GM08714 (cell line): Measurements from ENCODE around the gene FHOD3.
"Not testable (repeated sequence)": the region's sequence is repeated elsewhere in the genome, so short reads cannot be mapped to it uniquely, and the experiment has no call there.

Experiments used
- H3K4me3 ChIP-seq: fragments of 200-500 bp; sonication (Bioruptor generic); 2 replicates; pipeline ENCODE4 v1.5.1; 2014; ENCODE audit warnings: mild to moderate bottlenecking, low read length, inconsistent platforms
- ZNF274 ChIP-seq: IDR thresholded peaks from 2 replicates; pipeline ENCODE4 v1.6.1; 2012; ENCODE audit warnings: mild to moderate bottlenecking, low read depth, low read length

FHOD3 gene

DNA sequence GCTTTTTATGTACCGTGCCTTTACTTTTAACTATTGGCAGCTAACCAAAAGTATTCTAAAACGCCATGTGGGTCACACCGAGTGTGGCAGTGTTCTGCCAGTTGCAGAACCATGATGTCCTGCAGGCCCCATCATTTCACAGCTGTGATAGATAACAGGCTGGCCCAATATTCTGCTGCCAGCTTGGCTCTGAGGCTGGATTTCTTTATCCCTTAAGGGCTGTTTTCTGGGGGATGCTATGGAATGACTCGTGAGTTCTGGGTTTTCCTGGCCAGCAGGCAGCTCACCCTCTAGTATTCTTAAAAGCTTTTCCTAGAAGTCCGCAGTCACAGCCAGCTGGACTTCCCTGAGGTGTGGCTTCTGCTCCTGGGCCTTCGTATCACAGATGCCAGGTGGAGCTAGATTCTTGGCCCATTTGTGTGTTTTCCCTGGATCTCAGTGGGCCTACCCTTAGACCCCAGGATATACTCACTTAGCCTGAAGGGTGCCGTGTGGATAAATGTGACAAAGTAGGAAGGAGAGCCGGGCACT is 41.0 kb downstream of the FHOD3 start:
- no peak for TF ChIP-seq ZNF274
- no peak overlapping the region for H3K4me3 ChIP-seq

DNA sequence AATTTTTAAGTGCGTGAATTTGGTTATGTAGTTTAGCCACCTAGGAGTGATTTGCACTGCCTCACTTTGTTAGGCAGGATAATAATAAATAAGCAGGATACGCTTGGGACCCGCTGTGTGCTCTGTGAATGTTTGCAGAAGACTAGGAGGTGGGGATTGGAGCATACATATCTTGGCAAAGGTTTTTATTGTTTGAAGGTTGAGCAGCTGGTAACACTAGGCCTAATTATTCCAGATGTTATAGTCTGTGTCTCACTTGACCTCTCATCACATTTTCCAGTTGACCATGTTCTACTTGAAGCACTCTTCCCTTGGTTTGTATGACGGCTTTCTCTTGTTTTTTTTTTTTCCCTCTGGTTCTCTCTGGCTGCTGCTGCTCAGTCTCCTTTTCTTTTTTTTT is 42.7 kb downstream of the FHOD3 start:
- H3K4me3 ChIP-seq: no peak overlapping the region
- no peak for TF ChIP-seq ZNF274

DNA sequence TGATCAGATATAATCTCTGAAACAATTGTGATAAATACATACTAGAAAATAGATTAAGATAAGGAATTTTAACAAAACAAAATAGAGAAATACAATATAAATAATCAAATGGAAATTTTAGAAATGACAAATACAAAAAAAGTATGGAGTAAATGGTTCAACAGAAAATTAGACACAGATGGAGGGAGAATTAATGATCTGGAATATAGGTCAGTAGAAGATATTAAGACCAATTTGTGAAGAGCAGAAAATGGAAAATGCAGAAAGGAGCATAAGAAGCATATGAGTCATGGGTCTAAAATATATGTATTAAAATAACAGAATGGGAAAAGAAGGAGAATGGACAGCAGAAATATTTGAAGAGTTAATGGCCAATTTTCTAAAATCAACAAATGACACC is 44.4 kb downstream of the FHOD3 start:
- H3K4me3 ChIP-seq: no peak overlapping the region
- no peak for TF ChIP-seq ZNF274

DNA sequence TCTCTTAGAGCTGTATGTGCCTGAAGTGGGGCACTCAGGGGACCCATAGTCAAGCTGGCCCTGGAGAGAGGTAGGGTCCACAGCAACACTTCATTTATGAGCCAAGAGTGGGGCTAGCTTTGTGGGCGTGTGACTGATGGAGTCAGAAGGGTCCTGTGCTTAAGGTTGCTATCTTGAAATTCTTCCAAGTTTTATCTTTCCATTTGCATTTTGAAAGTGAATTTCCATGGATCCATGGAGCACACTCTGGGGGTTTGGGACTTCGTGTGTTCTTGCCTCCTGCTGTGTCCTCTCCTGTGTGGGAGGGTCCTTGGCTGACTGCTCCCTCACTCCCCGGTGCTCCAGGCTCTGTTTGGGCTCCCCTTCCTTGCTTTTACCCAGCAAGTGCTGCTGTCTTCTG is 50.8 kb downstream of the FHOD3 start:
- TF ChIP-seq ZNF274: no peak

DNA sequence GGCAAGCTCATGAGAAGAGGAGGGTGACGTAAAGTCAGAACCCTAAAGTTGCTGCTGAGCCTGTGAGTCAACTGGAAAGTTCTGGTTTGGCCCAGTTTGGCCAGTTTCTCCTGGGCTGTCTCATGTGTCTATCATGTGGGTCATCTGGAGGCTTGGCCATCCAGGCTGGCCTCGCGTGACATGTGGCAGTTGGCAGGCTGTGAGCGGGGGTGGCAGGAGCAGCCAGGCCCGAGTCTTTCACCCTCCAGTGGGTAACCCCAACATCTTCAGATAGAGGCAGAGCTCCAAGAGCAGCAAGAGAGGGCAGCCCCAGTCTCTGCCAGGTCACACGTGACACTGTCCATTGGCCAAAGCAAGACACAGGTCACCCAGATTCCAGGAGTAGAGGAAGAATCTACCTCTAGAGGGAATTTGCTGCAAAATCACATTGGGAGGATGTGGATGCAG is 51.5 kb downstream of the FHOD3 start:
- H3K4me3 ChIP-seq: no peak overlapping the region
- TF ChIP-seq ZNF274: no peak

More for the DNA sequence above, 50.8 kb downstream of the FHOD3 start:
- H3K4me3 ChIP-seq: no peak overlapping the region

DNA sequence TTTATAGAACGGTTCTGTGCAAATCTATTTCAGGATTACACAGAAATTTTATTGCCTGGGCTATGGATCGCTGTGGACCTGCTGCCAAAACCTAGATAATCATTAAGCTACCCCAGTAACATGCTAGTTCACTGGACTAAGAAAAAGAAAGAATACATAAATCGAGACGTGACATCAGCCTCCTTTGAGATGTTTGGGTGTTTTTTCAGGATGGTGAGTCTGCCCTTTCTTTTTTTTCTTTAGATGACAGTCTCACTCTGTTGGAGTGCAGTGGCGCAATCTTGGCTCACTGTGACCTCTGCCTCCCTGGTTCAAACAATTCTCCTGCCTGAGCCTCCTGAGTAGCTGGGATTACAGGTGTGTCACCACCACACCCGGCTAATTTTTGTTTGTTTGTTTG is 52.0 kb downstream of the FHOD3 start:
- no peak overlapping the region for H3K4me3 ChIP-seq
- TF ChIP-seq ZNF274: no peak

DNA sequence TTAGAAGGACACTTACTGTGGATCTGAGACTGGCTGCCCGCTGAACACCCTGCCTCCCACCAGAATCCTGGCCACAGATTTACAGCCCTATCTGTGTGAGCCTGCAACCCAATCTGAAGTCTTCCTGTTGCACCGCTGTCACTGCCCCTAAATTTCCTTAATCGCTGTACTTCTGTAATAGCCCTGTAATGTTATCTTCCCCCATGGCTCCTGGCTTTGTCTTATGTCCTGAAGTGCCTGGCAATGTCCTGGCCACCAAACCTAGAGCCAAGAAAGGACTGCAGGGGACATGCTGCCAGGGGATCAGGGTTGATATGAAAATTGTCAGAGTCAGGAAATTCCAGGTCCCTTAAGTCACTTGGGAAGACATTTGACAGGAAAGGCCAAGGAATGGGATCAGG is 52.7 kb downstream of the FHOD3 start:
- no peak overlapping the region for H3K4me3 ChIP-seq
- TF ChIP-seq ZNF274: no peak

DNA sequence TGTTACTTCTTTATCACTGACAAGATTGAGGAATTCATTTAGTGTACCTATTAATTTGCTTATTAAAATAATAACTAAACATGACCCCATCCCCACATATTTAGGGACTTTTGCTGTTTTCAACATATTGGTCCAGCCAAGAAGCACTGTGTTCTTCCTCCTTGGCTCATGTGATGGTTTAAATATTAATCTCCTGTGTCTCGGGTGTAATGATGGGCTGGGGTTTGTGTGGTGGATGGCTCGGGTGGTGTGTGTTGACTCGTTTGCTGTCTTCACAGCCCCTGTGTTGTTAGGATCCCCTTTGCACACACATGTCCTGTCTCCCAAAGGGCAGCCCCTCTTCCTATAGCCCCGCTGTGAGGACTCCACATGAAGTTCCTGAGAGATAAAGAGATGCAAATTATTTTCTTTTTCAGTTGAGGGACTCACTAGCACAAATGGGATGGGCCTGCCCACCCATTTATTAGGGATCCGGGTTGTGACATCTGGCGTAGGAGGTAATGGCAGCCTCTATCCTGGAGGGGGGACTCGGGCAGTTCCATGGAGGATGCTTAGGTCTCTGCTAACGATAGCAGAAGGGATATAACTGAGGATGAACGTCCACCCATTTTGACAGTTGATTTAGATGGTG is 53.4 kb downstream of the FHOD3 start:
- TF ChIP-seq ZNF274: no peak
- no peak overlapping the region for H3K4me3 ChIP-seq

DNA sequence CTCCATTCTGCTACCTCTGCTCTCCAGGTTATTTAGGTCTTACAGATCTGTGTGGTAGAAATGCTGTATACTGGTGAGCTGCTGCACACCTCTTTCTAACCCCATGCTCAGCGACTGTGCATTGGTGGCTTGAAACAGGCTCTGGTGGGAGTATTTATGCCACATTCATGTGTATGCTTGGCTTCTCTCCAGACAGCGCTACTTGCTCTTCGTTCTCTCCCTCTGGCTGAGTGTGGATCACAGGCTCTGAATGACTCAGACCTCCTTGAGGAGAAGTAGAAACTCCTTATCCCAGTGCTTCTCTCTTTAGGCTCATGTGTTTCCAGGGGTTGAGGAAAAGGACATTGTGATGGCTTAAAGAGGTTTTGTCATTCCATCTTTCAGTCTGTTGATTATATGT is 54.9 kb downstream of the FHOD3 start:
- TF ChIP-seq ZNF274: no peak
- no peak overlapping the region for H3K4me3 ChIP-seq

DNA sequence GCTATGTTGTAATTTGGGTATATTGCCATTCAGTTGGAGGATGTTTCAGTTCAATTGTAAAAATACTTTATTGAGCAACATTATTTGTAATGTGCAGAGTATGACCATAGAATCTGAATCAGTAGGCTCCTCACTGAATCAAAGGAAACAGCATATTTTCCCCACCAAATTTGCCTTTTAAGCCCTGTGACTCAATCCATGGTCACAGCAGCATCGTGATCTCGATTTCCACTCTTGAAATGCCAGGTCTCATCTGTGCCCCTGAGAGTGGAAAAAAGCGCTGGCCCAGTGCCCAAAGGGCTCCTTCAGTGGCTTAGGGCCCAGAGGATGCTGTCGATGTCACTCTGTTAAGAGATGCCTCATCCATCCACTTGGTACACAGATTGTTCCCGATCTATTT is 57.5 kb downstream of the FHOD3 start:
- H3K4me3 ChIP-seq: no peak overlapping the region
- no peak for TF ChIP-seq ZNF274

DNA sequence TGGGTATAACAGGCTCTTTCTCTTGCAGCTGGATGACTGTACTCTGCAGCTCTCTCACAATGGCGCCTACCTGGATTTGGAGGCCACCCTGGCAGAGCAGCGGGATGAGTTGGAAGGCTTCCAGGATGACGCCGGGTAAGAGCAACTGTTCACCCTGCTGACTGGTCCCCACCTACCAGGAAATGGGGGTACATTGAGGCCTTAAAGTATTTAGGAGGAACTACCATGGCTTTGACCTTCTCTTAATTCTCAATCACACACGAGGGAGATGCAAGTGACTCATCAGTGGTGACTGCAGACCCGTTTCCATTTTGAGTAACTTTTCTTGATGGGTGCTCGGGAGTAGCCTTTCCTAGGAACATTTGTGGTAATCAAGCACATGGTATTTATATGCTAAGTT is 58.0 kb downstream of the FHOD3 start:
- H3K4me3 ChIP-seq: no peak overlapping the region
- TF ChIP-seq ZNF274: no peak

DNA sequence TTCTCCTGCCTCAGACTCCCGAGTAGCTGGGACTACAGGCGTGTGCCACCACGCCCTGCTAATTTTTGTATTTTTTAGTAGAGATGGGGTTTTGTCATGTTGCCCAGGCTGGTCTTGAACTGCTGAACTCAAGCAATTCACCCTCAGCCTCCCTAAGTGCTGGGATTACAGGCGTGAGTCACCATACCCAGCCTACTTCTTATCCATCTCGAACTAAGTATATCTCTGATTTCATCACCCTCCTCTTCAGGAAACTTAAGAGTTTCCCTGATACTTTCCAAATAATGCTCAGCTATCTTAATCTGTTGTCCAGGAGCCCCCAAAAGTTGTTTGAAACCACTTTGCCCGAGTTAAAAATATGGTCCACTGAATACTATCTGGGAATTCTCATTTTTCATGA is 59.2 kb downstream of the FHOD3 start:
- H3K4me3 ChIP-seq: not testable (repeated sequence)

DNA sequence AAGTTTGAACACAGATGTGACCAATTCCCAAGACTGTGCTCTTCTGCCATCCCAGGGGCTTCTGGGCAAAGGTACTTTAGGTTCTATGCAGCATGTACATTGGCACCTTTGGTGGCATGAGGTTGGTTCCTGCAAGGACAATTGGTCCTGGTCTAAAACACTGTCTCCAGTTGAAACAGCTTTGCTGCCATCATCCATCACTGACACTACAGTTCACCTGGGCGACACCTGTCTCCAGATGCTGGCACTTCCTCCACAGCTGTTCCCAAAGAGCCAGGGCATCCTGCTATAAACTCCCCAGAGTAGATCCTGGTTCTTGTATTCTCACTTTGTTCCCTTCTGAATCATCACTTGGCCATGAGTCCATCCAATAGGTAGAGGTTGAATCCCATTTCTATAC is 60.6 kb downstream of the FHOD3 start:
- TF ChIP-seq ZNF274: no peak

DNA sequence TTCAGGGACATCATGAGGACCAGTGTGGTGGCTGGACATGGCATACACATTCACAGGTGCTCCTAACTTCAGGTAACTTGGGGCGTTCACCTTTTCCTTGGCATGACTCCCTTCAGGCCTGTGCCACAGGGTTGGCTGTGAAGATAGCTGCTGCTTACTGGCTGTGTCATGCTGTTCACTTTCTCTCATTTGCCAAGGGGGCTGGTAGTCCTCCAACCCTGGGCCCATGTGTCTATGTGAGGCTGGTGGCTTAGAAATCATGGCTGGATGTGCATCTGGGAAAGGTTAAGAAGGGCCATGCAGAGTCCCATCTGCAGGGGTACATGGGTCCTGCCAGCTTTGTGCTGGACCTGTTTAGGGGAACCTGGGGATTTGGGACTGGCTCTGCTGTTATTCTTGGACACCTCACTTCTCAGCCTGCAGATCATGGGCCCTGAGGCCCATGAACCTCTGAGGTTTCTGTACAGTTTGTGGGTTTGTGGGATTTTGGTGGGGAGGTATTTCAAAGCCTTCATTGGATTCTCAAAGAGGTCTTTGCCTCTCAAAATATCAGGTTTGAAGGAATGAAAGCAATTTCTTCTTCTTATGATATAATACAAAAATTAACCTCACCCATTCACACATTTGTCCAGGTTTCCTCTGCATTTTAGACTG is 62.9 kb downstream of the FHOD3 start:
- H3K4me3 ChIP-seq: no peak overlapping the region
- no peak for TF ChIP-seq ZNF274

More for the DNA sequence above, 60.6 kb downstream of the FHOD3 start:
- no peak overlapping the region for H3K4me3 ChIP-seq

DNA sequence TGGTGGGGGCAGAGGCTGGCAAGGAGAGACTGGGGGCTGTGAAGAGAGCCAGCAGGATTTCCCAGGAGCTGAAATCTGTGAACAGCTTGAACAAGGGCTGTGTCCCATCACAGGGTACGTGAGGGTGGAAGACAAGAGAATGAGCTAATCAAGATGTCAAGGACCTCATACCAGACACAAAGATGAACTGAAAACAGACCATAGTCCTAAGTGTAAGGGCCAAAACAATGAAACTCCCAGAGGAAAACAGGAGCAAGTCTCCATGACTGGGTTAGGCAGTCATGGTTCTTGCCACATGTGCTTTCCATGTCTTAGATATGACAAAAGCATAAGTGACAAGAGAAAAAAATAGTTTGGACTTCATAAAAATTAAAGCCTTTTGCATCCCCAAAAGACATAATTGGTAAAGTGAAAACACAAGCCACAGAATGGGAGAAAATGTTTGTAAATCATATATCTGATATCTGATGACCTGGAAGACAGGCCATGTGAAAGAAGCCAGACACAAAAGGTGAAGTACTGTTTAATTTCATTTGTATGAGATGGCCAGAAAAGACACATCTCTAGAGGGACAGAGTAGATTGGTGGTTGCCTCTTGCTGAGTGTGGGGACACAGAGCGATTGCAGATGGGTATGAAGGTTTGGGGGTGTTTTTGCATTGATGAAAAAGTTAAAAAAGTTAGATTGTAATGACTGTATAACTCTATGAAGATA is 67.6 kb downstream of the FHOD3 start:
- H3K4me3 ChIP-seq: no peak overlapping the region
- TF ChIP-seq ZNF274: no peak
